HCT116 (cell line): Measurements from ENCODE around the gene IL25. TPM values are rescaled to one million over a fixed set of nuclear protein-coding genes. Genes with fewer than 3 reads are reported as not detected.

Source experiments
- ATAC-seq: fragments of 200-7000 bp; cut with Tn5 transposase; 2 replicates; pipeline ENCODE4 v1.9.1; 2020; ENCODE audit warnings: mild to moderate bottlenecking, moderate library complexity
- BruUV-seq: library from RNA; stranded (reverse); fragments of 400-500 nt; replicated peaks from 2 replicates; lab custom pipeline; 2021; lab: Mats Ljungman, UMichigan
- CTCF ChIA-PET: fragments of 300-600 bp; sonication (Branson Sonifier 250); formaldehyde crosslinking; loops from one replicate; lab custom pipeline; 2021; ENCODE audit warnings: antibody characterized with exemption; lab: Charles Lee
- POLR2A ChIA-PET: fragments of 300-600, 350-600 bp; sonication (Branson Sonifier 250); formaldehyde crosslinking; loops from one replicate; lab custom pipeline; 2021; ENCODE audit warnings: antibody characterized with exemption; lab: Charles Lee
- RAD21 ChIA-PET, 2 experiments: fragments of 300-600 bp; sonication (Branson Sonifier 250); formaldehyde crosslinking; loops; one replicate each; lab custom pipeline; 2023; ENCODE audit warnings: low total read pairs in 2 of 2; ENCODE audit not compliant: uncharacterized antibody in 2 of 2, unreplicated experiment in 2 of 2, low non-redundant PET in 1 of 2; lab: Charles Lee
- DNase-seq: peaks from one replicate; pipeline ENCODE4 v3.0.0-alpha.2; 2010; ENCODE audit warnings: low read depth, low spot score
- H2AFZ ChIP-seq: fragments of 200-600 bp; shearing (Covaris generic), sonication (generic); 2 replicates; pipeline ENCODE4 v1.6.1; 2017; ENCODE audit warnings: low read depth, mixed run types, mixed read lengths, antibody characterized with exemption, low read length; ENCODE audit not compliant: poor library complexity, severe bottlenecking
- H3K27ac ChIP-seq: 2 replicates; pipeline ENCODE4 v1.5.1; 2012; ENCODE audit warnings: low read depth, low read length
- H3K27me3 ChIP-seq: fragments of 200-600 bp; sonication (generic); 2 replicates; pipeline ENCODE4 v1.6.1; 2016; ENCODE audit warnings: mixed run types, low read length, mixed read lengths; ENCODE audit not compliant: insufficient read depth
- H3K36me3 ChIP-seq, 2 experiments: fragments of 200-500 bp in 1 of 2; fragments of 200-600 bp in 1 of 2; sonication (Bioruptor generic) in 1 of 2; sonication (generic) in 1 of 2; 2 replicates each; pipeline versions ENCODE4 v1.5.1 to v1.6.1; 2014 to 2016; ENCODE audit warnings: low read length in 2 of 2, inconsistent platforms in 1 of 2, mixed read lengths in 1 of 2, mixed run types in 1 of 2; ENCODE audit not compliant: insufficient read depth in 2 of 2, control insufficient read depth in 1 of 2
- H3K4me1 ChIP-seq, 2 experiments: fragments of 200-600 bp in 1 of 2; sonication (generic) in 1 of 2; 2 replicates each; pipeline versions ENCODE4 v1.5.1 to v1.6.1; 2012 to 2017; ENCODE audit warnings: low read length in 2 of 2, inconsistent platforms in 1 of 2, mild to moderate bottlenecking in 1 of 2, mixed read lengths in 1 of 2, mixed run types in 1 of 2, moderate library complexity in 1 of 2; ENCODE audit not compliant: insufficient read depth in 2 of 2, control insufficient read depth in 1 of 2
- H3K4me2 ChIP-seq: fragments of 200-600 bp; sonication (generic); 2 replicates; pipeline ENCODE4 v1.6.1; 2017; ENCODE audit warnings: mixed run types, low read length, mixed read lengths
- H3K4me3 ChIP-seq, 2 experiments: fragments of 200-600 bp in 1 of 2; sonication (generic) in 1 of 2; replicated peaks in 1 of 2; 2 replicates each; pipeline ENCODE4 v1.5.1; 2011 to 2016; ENCODE audit warnings: low read length in 2 of 2, control low read depth in 1 of 2, low read depth in 1 of 2, mild to moderate bottlenecking in 1 of 2, mixed read lengths in 1 of 2, mixed run types in 1 of 2
- H3K79me2 ChIP-seq: fragments of 200-600 bp; sonication (generic); 2 replicates; pipeline ENCODE4 v1.6.1; 2017; ENCODE audit warnings: mild to moderate bottlenecking, mixed run types, low read length, moderate library complexity, mixed read lengths; ENCODE audit not compliant: insufficient read depth
- H3K9ac ChIP-seq: fragments of 200-600 bp; sonication (generic); 2 replicates; pipeline ENCODE4 v1.6.1; 2016; ENCODE audit warnings: low read length, mixed read lengths
- H3K9me2 ChIP-seq: fragments of 200-600 bp; sonication (generic), shearing (Covaris generic); 2 replicates; pipeline ENCODE4 v1.6.1; 2017; ENCODE audit warnings: mixed run types, mild to moderate bottlenecking, moderate library complexity; ENCODE audit not compliant: insufficient read depth
- H3K9me3 ChIP-seq, 2 experiments: fragments of 200-500 bp in 1 of 2; fragments of 200-600 bp in 1 of 2; sonication (Bioruptor generic) in 1 of 2; sonication (generic) in 1 of 2; 2 replicates each; pipeline ENCODE4 v1.6.1; 2014 to 2017; ENCODE audit warnings: low read length in 2 of 2, mixed read lengths in 2 of 2, inconsistent platforms in 1 of 2, low read depth in 1 of 2, mild to moderate bottlenecking in 1 of 2, mixed run types in 1 of 2, moderate library complexity in 1 of 2; ENCODE audit not compliant: control insufficient read depth in 1 of 2, insufficient read depth in 1 of 2
- H4K20me1 ChIP-seq: fragments of 200-600 bp; sonication (generic), shearing (Covaris generic); 2 replicates; pipeline ENCODE4 v1.6.1; 2017; ENCODE audit warnings: mixed run types, mild to moderate bottlenecking, moderate library complexity; ENCODE audit not compliant: insufficient read depth
- CBX3 ChIP-seq: IDR thresholded peaks from 2 replicates; pipeline ENCODE4 v1.6.1; 2012; ENCODE audit warnings: low read depth
- EGR1 ChIP-seq: IDR thresholded peaks from 2 replicates; pipeline ENCODE4 v1.6.1; 2012; ENCODE audit warnings: low read depth
- ELF1 ChIP-seq: IDR thresholded peaks from 2 replicates; pipeline ENCODE4 v1.6.1; 2012; ENCODE audit warnings: low read depth, borderline replicate concordance
- EZH2phosphoT487 ChIP-seq: fragments of 200-600 bp; IDR thresholded peaks from 2 replicates; pipeline ENCODE4 v1.6.1; 2018; ENCODE audit warnings: antibody characterized with exemption, borderline replicate concordance
- JUND ChIP-seq: IDR thresholded peaks from 2 replicates; pipeline ENCODE4 v1.6.1; 2012
- MAX ChIP-seq: IDR thresholded peaks from 2 replicates; pipeline ENCODE4 v1.6.1; 2012
- POLR2A ChIP-seq: IDR thresholded peaks from 2 replicates; pipeline ENCODE4 v1.7.0; 2011; ENCODE audit warnings: borderline replicate concordance; ENCODE audit not compliant: insufficient read depth, insufficient read length; ENCODE audit errors: extremely low read depth
- POLR2AphosphoS5 ChIP-seq: IDR thresholded peaks from 2 replicates; pipeline ENCODE4 v1.6.1; 2011; ENCODE audit warnings: mild to moderate bottlenecking, low read depth, low read length, moderate library complexity
- SP1 ChIP-seq: IDR thresholded peaks from 2 replicates; pipeline ENCODE4 v1.6.1; 2012; ENCODE audit warnings: low read depth
- YY1 ChIP-seq: IDR thresholded peaks from 2 replicates; pipeline ENCODE4 v1.6.1; 2011; ENCODE audit warnings: low read length, low read depth, moderate library complexity, mild to moderate bottlenecking; ENCODE audit not compliant: insufficient replicate concordance; ENCODE audit errors: extremely low read depth
- ZFX ChIP-seq: fragments of 450-650 bp; IDR thresholded peaks from 2 replicates; pipeline ENCODE4 v1.6.1; 2017
- intact Hi-C: fragments of 100-400 bp; cut with micrococcal nuclease; formaldehyde crosslinking; loops from 2 replicates; pipeline ENCODE4 v1.10.0; 2022
- total RNA-seq: library from RNA; stranded (reverse); gene quantifications from one replicate; pipeline ENCODE4 v1.2.1, GENCODE V29; 2021; ENCODE audit not compliant: unreplicated experiment

IL25 gene
- total RNA-seq, 1 experiment from 2014 or later = not detected

GRCh38 chr14:23366426-23366921 lies 6.1 kb upstream of the IL25 start:
- H3K4me3 ChIP-seq = no peak overlapping the region
- H3K9me3 ChIP-seq = no peaks in the 10 kb centered on the region
- POLR2A ChIA-PET = no interaction called here
- ATAC-seq = no peak
- H3K27me3 ChIP-seq = 0 out of 2 replicates have a peak, but pooled peaks cover 3% of the 10 kb centered on the region
- H3K9ac ChIP-seq = no peak overlapping the region
- DNase-seq = no peak
- H3K4me2 ChIP-seq = no peak overlapping the region
- RAD21 ChIA-PET = no interaction called here
- TF ChIP-seq EZH2phosphoT487 (no peak), POLR2AphosphoS5 (no peak)
- intact Hi-C loops = no loop called here
- H3K79me2 ChIP-seq = no peaks in the 10 kb centered on the region
- CTCF ChIA-PET = interaction anchor here (1.7 kb wide), 1 partner anchor 14 kb away, joined by 6 read pairs; no protein-coding TSS in a partner anchor
- no peaks in the 10 kb centered on the region for H3K9me2 ChIP-seq
- no peaks in the 10 kb centered on the region; a peak in 1 of 4 replicates for H3K4me1 ChIP-seq
- no peaks in the 10 kb centered on the region for H4K20me1 ChIP-seq
- no peak overlapping the region for H2AFZ ChIP-seq
- no peak overlapping the region for H3K27ac ChIP-seq
- BruUV-seq = no TSS peak
- H3K36me3 ChIP-seq = no peaks in the 10 kb centered on the region

DNA sequence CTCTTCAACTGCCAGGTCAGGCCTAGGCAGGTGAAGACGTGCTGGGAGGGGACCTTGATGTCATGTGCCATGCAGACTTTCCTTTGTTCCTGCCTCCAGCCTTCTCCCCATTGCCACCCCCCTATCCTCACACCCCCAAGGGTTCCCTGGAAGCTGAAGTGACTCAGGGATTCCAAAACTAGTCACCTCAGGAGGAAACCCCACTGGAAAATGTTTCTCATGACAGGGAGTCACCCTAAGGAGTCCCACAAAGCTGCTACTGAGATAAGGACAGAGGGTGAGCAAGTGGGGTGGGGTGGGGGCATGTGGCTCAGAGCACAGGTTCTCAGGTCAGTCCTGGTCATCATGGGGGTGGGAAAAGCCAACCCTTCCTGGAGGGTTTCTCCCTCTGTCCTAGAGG lies 2.4 kb upstream of the IL25 start:
- Histone ChIP-seq H3K79me2 (no peaks in the 10 kb centered on the region), H2AFZ (no peak overlapping the region), H4K20me1 (no peaks in the 10 kb centered on the region), H3K27ac (no peak overlapping the region), H3K36me3 (no peaks in the 10 kb centered on the region), H3K4me2 (no peak overlapping the region), H3K27me3 (no peaks in the 10 kb centered on the region), H3K4me1 (no peaks in the 10 kb centered on the region; a peak in 1 of 4 replicates), H3K4me3 (no peak overlapping the region), H3K9ac (no peak overlapping the region), H3K9me2 (no peaks in the 10 kb centered on the region), H3K9me3 (no peaks in the 10 kb centered on the region)
- no TSS peak for BruUV-seq
- ChIA-PET CTCF (interaction anchor here (1.1 kb wide), 1 partner anchor 10 kb away, joined by 3 read pairs; no protein-coding TSS in a partner anchor), RAD21 (no interaction called here), POLR2A (no interaction called here)
- TF ChIP-seq MAX (no peak), YY1 (no peak), CBX3 (no peak), SP1 (no peak), POLR2A (no peak), ZFX (no peak), ELF1 (no peak), EGR1 (no peak), JUND (no peak)
- no peak for DNase-seq
- intact Hi-C loops = no loop called here
- ATAC-seq = no peak
